HL-60/S4 treated with phorbol 12-myristate 13-acetate at 8.2 ng/mL for 4 days and 3 days (cell line): ENCODE data around the gene UMODL1.

Source experiments
- in situ Hi-C: fragments of 300-500 bp; cut with MboI; formaldehyde crosslinking; loops from 2 replicates; pipeline ENCODE4 v1.15.0; 2022; ENCODE audit warnings: low sequenced_read_pairs

The UMODL1 gene

DNA sequence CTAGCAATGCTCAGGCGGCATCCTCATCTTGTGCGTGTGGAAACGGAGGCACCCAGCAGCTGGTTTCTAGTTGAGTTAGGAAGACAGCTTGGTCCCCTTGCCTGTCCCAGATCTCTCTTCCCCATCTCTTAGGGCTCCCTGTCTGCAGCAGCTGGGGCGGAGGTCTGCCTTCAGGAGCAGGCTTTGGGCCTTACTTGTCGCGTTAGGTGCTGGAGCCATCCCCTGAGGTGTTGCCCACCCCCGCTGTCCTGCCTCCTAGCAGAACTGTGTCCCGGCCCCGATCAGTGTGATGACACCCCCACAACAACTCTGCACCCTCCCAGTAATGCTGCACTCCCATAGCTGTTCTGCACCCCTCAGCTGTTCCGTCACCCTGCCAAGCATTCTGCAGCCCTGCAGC is 40.7 kb downstream of the UMODL1 start:
- in situ Hi-C loops, result loop anchor here (10.0 kb wide), 2 partner anchors 297 to 497 kb away; no protein-coding TSS in a partner anchor

DNA sequence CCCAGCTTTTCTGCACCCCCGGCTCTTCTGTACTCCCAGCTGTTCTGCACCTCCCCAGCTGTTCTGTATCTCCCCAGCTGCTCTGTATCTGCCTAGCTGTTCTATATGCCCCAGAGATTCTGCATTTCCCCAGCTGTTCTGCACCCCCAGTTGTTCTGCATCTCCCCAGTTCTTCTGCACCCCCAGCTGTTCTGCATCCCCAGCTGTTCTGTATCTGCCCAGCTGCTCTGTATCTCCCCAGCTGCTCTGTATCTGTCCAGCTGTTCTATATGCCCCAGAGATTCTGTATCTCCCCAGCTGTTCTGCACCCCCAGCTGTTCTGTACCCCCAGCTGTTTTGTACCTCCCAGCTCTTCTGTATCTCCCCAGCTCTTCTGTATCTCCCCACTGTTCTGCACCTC is 41.1 kb downstream of the UMODL1 start:
- in situ Hi-C loops, result loop anchor here (10.0 kb wide), 2 partner anchors 297 to 497 kb away; no protein-coding TSS in a partner anchor

DNA sequence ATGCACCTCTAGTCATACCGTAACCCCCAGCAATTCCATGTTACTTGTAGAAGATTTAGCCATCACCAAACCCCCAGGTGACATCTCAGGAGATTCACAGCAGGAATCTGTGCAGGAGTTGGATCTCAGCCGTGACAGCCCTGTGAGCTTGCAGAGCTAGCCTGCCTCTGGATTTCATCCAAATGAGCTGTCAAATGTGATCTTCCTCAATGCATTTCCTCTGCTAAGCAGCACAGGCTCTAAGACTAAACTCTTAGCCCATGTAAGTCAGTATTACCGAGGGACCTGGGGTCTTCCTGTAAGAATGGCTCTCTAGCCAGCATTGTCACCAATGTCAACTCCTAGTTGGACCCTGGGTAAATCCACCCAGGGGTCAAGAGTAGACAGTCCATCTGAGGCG is 41.7 kb downstream of the UMODL1 start:
- in situ Hi-C loops, result loop anchor here (10.0 kb wide), 2 partner anchors 298 to 498 kb away; no protein-coding TSS in a partner anchor

DNA sequence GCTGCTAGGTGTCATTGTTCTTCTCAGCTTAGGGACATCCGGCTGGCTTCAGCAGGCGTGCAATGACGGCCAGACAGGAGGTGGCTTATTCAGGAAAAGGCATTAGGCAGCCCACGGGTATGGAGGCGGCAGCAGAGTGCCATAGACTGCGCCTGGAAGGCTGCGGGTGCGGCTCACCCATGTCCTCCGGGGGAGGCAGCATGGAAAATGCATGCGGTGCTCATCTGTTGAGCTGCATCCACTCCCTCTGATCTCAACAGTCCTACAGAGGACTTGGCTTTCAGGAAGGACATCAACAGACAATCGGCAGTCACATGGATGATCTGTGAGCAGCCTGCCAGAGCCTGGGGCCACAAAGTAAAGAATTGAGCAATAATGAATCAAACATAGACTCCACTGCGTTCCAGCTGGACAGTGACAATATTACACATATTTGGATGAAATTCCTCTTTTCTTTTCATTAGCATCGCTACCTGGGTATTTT is 42.9 kb downstream of the UMODL1 start:
- in situ Hi-C loops, result loop anchor here (10.0 kb wide), 2 partner anchors 299 to 499 kb away; no protein-coding TSS in a partner anchor

DNA sequence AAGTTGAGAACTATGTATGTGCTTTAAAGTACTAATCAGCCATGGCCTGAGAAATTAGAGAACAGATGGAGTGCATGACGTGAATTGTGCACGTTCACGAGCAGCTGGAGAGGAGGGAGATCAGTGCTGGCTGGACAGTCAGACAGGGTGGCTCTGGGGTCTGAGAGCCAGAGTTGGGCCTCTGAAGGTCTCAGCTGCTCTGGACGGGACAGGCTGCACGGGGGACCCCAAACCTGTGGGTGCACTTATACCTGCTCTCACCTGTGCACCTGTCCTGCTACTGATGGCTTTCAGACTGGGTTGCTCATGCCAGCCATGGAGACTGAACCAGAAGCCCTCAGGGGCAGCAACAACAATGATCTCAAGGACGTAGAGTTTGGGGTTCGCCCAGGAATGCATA is 43.5 kb downstream of the UMODL1 start:
- in situ Hi-C loops, result loop anchor here (10.0 kb wide), 2 partner anchors 300 to 500 kb away; no protein-coding TSS in a partner anchor

DNA sequence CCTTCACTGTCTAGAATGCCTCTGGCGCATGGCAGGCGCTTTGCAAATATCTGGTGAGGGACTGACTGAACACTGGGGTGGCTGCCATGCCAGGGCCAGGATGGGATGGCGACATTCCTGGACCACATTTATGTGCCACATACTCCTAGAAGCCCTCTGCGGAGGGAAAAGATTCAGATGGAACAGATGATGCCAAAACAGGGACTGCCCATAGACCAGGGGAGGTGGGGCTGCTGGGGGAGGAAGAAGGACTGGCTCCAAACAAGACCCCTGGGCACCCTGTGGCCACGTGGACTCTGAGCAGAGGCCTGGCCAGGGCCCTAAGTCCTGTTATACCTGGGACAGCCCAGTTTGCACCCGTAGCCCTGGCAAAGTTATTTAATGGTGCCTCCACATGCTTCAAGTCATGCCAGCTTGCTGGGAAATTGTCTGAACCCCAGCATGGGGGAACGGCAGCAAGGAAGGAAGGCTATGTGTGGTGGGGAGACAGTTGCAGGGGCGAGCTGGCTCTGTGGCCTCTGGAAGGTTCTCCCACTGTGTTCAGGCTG is 44.1 kb downstream of the UMODL1 start:
- in situ Hi-C loops, result loop anchor here (10.0 kb wide), 2 partner anchors 300 to 500 kb away; no protein-coding TSS in a partner anchor

DNA sequence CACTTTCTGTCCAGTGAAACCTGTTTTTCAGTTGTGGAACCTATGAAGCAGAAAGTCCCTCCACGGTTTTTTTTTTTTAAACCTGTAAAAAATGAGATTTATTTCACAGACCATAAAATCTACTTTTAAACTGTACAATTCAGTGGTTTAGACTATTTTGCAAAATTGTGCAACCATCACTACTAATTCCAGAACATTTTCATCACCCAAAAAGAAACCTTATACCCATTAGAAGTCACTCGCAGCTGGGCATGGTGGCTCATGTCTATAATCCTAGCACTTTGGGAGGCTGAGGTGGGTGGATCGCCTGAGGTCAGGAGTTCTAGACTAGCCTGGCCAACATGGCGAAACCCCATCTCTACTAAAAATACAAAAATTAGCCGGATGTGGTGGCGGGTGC is 45.4 kb downstream of the UMODL1 start:
- in situ Hi-C loops, result loop anchor here (10.0 kb wide), 2 partner anchors 302 to 502 kb away; no protein-coding TSS in a partner anchor

DNA sequence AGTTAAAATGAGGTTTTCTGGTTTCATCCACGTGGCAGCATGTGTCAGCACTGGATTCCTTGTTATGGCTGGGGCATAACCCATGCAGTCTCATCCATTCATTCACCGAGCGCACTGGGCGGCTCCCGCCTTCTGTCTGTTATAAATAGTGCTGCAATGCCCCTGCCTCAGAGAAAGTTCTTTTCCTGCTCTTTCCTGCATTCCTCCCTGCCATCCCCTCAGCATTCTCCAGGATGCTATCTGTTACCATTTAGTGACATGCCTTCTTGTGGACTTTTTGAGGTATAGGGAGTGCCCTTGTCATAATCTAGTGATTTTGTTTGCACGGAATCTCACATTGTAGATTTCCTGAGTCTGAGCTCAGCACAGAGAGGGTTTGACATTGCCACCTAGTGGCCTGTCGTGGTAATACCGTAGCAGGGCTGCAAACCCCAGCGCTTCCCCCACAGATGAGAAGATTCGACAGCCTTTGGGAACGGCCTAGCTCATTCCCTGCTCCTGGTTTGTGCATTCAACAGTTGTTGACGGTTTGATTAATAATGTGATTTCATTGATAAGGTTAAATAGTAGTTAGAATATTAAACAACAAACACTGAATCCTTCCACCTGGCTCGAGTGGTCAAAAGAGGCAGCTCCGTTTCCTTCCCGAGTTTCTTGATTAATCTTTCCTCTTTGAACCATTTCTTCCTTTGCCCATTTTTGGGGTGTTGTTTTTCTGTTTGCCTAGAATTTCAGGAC is 46.3 kb downstream of the UMODL1 start:
- in situ Hi-C loops, result loop anchor here (10.0 kb wide), 2 partner anchors 303 to 503 kb away; no protein-coding TSS in a partner anchor

DNA sequence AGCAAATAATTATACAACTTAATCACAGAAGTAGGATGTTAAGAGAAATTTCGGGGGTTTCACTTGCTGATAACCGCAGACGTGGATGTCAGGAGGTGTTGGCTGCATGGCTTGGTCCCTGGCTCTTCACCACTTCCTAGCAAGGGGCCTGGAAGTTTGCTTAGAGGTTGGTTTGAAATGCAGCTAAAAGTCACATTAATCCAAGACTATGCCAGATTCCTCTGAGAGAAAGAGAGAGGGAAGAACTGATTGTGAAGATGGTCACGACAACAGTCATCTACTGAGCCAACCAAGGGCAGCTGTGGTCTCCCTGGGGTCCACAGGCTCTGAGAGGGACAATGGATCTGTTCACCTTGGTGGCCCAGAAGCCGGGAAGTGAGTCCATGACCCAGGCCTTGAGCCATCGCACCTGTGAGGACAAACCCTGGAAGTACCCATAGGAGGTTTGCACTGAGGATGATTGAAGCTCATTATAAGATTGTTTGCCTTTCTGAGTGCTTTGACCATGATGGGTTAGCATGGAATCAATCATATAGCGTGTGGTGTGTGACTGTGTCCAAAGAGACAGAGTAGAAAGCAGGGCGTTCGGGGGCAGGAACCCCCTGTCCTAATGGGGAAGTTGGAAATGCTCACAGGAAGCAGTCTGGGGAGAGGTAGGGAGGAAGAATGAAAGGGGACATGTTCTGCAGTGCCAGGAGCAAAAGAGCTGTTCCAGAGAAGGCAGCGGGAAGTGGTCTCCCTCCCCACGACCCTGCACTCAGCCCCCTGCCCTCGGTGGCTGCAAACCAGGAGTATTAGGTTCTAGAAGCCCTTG is 47.1 kb downstream of the UMODL1 start:
- in situ Hi-C loops, result loop anchor here (10.0 kb wide), 2 partner anchors 303 to 503 kb away; no protein-coding TSS in a partner anchor

DNA sequence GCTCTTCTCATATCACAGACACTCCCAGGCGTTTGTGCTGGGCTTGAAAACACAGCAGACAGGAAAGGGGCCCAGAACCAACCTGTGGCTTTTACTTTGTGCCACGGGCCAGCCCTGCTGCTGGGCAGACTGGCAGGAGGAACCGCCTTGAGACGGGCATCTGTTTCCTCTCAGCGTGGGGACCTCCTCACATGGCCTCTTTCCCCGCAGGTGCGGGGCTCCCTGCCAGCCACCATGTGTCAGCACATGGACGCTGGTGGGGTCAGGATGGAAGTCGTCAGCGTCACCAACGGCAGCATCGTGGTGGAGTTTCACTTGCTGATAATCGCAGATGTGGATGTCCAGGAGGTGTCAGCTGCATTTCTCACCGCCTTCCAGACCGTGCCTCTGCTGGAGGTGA is 47.8 kb downstream of the UMODL1 start:
- in situ Hi-C loops, result loop anchor here (10.0 kb wide), 2 partner anchors 304 to 504 kb away; no protein-coding TSS in a partner anchor

DNA sequence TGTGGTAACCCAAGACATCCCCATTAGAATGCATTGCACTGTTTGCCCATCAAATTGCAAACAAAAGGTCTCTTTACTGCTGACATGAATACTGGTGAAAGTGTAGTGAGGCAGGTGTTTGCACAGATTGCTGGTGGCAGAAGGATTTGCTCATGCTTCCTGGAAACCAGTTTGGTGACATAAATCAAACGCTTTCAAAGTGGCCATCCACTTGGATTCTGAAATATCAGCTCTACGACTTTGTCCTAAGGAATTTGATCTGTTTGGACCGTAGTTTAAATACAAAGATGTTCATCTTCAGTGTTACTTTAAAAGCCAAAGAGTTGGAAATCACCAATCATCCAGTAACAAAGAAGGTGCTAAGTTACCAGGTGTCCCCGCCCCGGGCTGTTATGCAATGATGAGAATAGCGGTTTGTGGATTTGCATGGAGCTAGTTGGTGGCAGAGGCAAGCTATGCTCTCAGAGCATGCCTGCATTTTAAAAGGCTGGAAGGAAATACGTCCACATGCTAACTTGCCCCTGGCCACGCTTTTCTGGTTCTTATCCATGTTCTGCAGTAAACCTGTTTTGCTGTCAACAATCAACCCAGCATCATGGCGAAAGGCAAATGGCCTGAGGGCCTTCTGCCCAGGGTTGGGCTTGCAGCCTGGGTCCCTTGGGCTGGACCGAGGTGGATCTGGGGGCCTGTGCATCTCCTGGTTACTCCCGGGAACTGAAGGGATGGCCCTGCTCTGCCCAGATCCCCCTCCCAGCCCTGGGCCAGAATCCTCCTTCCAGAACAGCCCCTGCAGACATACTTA is 49.2 kb downstream of the UMODL1 start:
- in situ Hi-C loops, result no loop called here

DNA sequence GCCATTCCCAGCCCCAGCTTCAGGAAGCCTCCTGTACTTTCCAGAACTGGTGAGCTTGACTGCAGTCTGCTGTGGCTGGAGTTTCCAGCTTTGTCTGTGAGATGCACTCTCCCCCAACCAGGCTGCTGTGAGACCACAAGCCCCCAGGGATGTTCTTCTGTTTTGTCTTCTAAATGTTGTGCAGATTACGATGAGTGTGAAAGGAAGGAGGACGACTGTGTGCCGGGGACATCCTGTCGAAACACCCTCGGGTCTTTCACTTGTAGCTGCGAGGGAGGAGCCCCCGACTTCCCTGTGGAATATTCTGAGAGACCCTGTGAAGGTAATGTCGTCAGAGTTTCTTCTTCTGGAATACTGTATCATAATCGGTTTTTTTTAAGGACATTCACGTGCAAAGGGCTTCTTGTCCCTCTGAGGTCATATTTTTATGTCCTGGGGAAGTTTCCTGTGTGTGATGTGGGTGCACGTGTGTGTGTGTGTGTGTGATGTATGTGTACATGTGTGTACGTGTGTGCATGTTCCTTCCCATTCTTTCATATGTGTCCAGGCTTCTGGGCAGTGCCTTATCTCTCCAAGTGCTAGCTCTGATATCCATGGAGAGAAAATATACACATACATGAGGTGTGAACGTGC is 49.9 kb downstream of the UMODL1 start:
- in situ Hi-C loops, result no loop called here

DNA sequence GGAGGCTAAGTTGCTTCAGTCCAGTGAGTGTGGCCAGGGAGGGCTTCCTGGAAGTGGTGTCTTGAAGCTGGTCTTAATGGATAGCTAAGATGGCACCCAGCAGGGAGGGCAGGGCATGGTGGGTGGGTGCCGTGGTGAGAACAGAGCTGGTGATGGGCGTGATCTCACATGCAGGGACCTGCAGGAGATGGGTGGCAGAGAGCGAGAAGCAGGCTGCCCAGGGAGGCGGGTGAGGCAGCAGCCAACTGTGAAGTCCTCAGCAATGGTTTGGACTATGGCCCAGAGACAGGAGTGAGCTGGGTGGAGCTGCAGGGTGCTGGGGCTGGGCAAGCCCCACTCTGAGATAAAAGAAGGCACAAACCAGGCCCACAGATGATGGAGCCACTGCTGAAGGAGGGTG is 50.7 kb downstream of the UMODL1 start:
- in situ Hi-C loops, result no loop called here

DNA sequence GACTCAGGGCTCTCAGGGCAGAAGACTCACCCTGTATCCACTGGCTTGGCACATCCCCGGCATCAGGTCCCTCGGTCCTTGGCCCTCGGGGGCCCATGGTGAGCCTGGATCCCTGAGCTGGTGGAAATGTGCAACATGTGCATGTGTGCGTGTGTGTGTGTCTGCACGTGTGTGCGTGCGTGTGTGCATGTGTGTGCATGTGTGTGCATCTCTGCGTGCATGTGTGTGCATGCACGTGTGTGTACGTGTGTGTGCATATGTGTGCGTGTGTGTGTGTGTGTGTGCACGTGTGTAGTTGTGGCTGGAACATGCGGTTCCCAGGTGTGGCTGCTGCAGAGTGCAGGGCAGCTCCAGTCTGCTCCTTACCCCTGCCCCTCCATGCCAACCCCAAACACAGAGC is 51.3 kb downstream of the UMODL1 start:
- in situ Hi-C loops, result no loop called here

DNA sequence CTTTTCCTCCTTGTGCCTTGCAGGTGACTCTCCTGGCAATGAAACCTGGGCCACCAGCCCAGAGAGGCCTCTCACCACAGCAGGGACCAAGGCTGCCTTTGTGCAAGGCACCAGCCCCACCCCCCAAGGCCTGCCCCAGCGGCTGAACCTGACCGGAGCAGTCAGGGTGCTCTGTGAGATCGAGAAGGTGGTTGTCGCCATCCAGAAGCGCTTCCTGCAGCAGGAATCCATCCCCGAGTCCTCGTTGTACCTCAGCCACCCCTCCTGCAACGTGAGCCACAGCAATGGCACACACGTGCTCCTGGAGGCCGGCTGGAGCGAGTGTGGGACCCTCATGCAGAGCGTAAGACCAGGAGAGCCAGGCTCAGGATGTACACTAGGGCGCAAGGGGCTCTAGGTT is 51.7 kb downstream of the UMODL1 start:
- in situ Hi-C loops, result no loop called here

DNA sequence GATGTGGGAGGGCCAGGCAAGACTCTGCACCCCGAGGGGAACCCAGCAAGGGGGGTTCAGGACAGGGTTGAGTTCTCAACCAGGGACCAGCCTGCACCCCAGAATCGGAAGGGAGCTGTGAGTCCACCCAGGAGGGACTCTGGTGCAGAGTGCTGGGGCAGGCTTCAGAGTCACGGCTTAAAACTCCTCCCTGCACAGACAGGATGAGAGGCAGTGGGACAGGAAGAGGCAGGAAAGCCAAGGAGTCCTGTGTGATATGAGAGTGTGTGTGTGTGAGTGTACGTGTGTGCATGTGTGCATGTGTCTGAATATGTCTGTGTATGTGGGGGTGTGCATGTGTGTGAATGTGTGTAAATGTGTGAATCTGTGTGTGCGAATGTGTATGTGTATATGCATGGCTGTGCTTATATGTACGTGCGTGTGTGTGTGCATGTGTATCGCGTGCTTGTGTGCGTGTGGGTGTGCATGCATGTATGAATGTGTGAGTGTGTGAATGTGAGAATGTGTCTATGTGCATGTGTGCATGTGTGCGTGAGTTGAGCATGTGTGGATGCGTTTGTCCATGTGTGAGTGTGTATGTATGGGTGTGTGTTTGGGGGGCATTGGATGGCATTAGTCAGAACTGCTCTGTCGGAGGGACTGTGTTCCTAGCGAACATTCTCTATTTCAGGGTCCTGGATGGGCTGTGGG is 52.2 kb downstream of the UMODL1 start:
- in situ Hi-C loops, result no loop called here

DNA sequence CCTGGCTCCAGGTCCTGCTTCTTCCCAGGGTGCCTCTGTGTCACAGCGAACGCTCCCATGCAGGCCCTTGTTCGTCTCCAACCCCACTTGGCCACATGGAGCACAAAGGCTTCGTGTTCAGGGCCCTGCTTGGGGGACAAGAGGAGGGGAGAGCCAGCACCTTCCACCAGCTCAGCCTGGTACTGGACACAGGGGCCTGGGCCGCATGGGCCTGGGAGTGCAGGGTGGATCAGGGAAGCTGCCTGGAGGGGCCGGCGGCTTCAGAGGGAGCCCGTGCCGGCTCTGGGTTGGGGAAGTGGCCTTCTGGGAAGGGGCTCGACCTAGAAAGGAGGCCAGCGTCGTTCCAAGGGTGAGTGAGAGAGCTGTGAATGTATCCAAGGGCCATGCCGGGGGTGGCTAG is 53.0 kb downstream of the UMODL1 start:
- in situ Hi-C loops, result no loop called here

DNA sequence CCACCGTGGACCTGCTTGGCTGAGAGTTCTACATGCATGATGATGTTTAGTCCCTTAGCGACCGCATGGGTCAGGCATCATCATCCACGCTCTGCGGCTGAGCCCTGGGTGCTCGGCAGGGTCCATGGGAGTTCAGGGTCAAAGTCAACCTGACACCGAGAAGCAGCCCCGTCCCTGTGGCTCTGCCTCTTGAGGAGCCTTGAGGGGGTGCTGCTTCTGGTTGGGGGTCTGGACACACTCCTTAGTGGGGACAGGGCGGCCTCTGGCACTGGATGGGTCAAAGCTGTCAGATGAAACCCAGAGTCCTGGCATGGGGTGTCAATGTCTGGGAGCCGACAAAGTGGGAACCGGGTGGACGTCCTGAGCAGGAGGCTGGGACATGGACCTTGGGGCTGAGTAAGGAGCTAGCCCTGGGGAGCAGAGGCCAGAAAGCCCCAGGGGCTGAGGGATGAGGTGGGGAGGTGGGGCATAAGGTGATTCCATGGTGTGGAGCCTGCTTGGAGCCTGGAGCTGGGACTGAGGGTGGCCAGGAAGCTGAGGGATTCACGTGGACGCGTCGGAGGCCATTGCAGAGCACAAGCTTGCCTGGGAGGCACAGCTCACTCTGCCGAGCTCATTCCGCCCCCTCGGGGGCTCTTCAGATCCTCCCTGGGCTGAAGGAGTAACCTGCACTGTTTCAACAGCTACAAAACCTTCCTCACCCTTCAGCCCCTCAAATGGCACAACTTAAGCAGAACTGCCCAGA is 53.9 kb downstream of the UMODL1 start:
- in situ Hi-C loops, result no loop called here
